Memory B cell (primary cell): Measurements from ENCODE around the gene ASIC1.

Source experiments
- ATAC-seq: fragments of 150-1000 bp; cut with Tn5 transposase; 2 replicates; pipeline ENCODE4 v1.10.0; 2021; ENCODE audit warnings: low read depth, mild to moderate bottlenecking, moderate library complexity
- DNase-seq, 2 donors: peaks; one replicate each; pipeline ENCODE4 v3.0.0; 2022; ENCODE audit warnings: low spot score in 2 of 2
- H3K27ac Mint-ChIP-seq: one replicate; pipeline ENCODE4 v1.8.0; 2022; ENCODE audit warnings: mild to moderate bottlenecking, moderate library complexity, mixed read lengths
- H3K27me3 Mint-ChIP-seq: one replicate; pipeline ENCODE4 v1.8.0; 2022; ENCODE audit warnings: mixed read lengths
- H3K36me3 Mint-ChIP-seq: one replicate; pipeline ENCODE4 v1.8.0; 2022; ENCODE audit warnings: mild to moderate bottlenecking, mixed read lengths
- H3K4me1 Mint-ChIP-seq: one replicate; pipeline ENCODE4 v1.8.0; 2022; ENCODE audit warnings: mixed read lengths
- H3K4me3 Mint-ChIP-seq: one replicate; pipeline ENCODE4 v1.8.0; 2022; ENCODE audit warnings: mild to moderate bottlenecking, moderate library complexity, mixed read lengths
- H3K9me3 Mint-ChIP-seq: one replicate; pipeline ENCODE4 v1.8.0; 2022; ENCODE audit warnings: mixed read lengths

The ASIC1 gene

DNA sequence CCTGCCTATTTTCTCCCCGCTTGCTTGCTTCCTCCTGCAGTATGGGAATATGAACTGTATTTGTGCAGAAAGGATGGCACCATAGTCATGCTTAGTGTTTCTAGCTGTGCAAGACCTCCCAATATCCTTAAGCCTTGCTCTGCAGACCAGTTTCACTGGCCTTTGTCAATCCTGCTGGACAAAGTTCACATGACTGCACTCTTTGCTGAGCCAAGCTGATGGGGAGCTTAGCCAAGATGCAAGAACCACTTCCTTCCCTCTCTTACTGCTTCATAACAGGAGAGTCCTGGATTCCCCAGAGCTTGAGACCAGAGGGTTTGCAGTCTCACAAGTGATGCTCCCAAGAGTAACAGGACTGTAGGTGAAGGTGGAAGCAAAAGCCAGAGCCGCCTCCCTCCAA, 3.8 kb downstream of the ASIC1 start:
- Mint-ChIP-seq H3K36me3 (no peaks in the 10 kb centered on the region), H3K4me1 (peaks cover 9% of the 10 kb centered on the region), H3K27me3 (peaks cover 31% of the 10 kb centered on the region), H3K27ac (no peak overlapping the region), H3K4me3 (no peak overlapping the region), H3K9me3 (no peaks in the 10 kb centered on the region)
- no peak for ATAC-seq
- DNase-seq: no peak

DNA sequence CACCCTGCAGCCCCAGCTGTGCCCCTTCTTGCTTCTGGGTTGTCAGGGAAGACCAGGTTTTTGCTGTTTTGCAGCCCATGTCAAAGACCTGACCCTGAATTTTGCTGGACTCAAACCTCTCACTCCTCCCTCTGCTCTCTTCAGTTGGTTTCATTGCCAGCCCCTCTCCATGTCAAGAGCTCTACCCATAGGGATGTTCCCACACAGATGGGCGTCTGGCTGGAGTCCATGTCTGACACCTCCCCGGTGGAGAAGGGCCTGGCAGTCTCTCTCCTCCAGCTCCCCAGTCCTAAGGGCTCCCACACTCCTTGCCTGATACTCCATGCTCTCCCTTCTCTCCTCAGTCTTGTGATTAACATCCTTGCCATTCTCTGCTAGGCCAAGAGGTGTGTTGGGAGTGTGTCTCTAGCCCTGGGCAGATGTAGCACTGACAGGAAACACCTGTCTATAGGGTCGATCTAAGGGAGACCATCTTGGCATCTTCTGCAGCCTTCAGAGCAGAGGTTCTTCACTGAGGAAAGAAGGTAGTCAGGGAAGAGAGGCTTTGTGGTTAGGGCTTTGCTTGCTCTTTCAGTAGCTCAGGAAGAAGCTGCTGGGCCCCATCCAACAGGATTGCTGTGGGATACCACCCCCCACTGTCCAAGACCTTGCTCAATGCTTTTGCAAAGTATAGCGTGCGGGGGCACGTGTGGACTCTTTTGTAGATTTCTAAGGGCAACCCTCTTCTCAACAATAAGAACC, 4.7 kb downstream of the ASIC1 start:
- peaks cover 1% of the 10 kb centered on the region for H3K4me1 Mint-ChIP-seq
- H3K9me3 Mint-ChIP-seq: no peaks in the 10 kb centered on the region
- DNase-seq (no peak), ATAC-seq (no peak)
- H3K4me3 Mint-ChIP-seq: no peak overlapping the region
- H3K27ac Mint-ChIP-seq: no peak overlapping the region
- peaks cover 24% of the 10 kb centered on the region for H3K27me3 Mint-ChIP-seq
- H3K36me3 Mint-ChIP-seq: no peaks in the 10 kb centered on the region

- no peaks in the 10 kb centered on the region for H3K9me3 Mint-ChIP-seq
- H3K27me3 Mint-ChIP-seq: peaks cover 23% of the 10 kb centered on the region
- no peaks in the 10 kb centered on the region for H3K36me3 Mint-ChIP-seq
- no peaks in the 10 kb centered on the region for H3K4me1 Mint-ChIP-seq
- no peak overlapping the region for H3K27ac Mint-ChIP-seq
- H3K4me3 Mint-ChIP-seq: no peak overlapping the region
- DNase-seq: no peak
- ATAC-seq: no peak
Observed at GRCh38 chr12:50062728-50063460, 5.5 kb downstream of the ASIC1 start.

DNA sequence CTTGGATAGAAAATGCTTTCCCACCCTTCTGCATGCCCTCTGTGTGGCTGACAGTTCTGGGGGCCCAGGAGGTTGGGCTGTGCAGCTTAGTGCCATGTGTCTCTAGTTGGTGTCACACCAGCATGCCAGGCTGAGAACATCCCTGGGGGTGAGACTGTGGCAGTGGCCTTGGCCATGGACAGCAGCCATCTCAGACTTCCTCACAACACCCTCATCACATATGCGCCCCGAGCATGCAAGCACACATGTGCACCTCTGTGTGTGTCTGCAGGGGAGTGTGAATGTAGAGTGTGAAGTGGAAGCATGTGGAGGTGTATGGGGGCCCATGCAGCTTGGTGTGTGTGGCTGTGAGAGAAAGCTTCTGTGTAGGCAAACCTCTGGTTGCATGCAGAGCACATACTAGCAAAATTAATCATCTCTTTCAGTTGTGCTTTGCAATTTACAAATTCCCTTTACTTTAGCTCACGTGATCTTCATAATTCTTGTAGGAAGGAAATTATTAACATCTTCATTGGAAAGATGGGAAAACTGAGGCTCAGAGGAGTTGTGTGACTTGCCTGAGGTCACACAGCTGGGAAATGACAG, 8.4 kb downstream of the ASIC1 start:
- Mint-ChIP-seq H3K27ac (no peak overlapping the region), H3K4me3 (no peak overlapping the region), H3K27me3 (peaks cover 16% of the 10 kb centered on the region), H3K36me3 (no peaks in the 10 kb centered on the region), H3K4me1 (peaks cover 7% of the 10 kb centered on the region), H3K9me3 (no peaks in the 10 kb centered on the region)
- ATAC-seq (no peak), DNase-seq (no peak)

GRCh38 chr12:50066402-50066801, 9.0 kb downstream of the ASIC1 start:
- DNase-seq (no peak), ATAC-seq (peak; percentile 37)
- Mint-ChIP-seq H3K4me1 (peaks cover 7% of the 10 kb centered on the region), H3K27me3 (peaks cover 11% of the 10 kb centered on the region), H3K27ac (no peak overlapping the region), H3K9me3 (no peaks in the 10 kb centered on the region), H3K4me3 (no peak overlapping the region), H3K36me3 (no peaks in the 10 kb centered on the region)

GRCh38 chr12:50069069-50069468, 11.7 kb downstream of the ASIC1 start:
- H3K4me3 Mint-ChIP-seq: no peak overlapping the region
- no peaks in the 10 kb centered on the region for H3K9me3 Mint-ChIP-seq
- DNase-seq (no peak), ATAC-seq (no peak)
- peaks cover 7% of the 10 kb centered on the region for H3K4me1 Mint-ChIP-seq
- H3K27ac Mint-ChIP-seq: no peak overlapping the region
- no peaks in the 10 kb centered on the region for H3K36me3 Mint-ChIP-seq
- peaks cover 7% of the 10 kb centered on the region for H3K27me3 Mint-ChIP-seq

- Mint-ChIP-seq H3K4me3 (no peak overlapping the region), H3K27ac (no peak overlapping the region), H3K4me1 (peaks cover 7% of the 10 kb centered on the region), H3K9me3 (no peaks in the 10 kb centered on the region), H3K27me3 (peaks cover 6% of the 10 kb centered on the region), H3K36me3 (no peaks in the 10 kb centered on the region)
- DNase-seq (no peak), ATAC-seq (no peak)
Observed at GRCh38 chr12:50069539-50069938, 12.1 kb downstream of the ASIC1 start.

- Mint-ChIP-seq H3K9me3 (no peaks in the 10 kb centered on the region), H3K4me1 (peaks cover 9% of the 10 kb centered on the region), H3K4me3 (no peak overlapping the region), H3K27ac (no peak overlapping the region), H3K27me3 (peaks cover 6% of the 10 kb centered on the region), H3K36me3 (no peaks in the 10 kb centered on the region)
- DNase-seq (peak; percentile 62 to 69), ATAC-seq (peak; percentile 63)
Observed at GRCh38 chr12:50070314-50071060, 13.1 kb downstream of the ASIC1 start.

GRCh38 chr12:50072198-50072907, 15.0 kb downstream of the ASIC1 start:
- Mint-ChIP-seq H3K36me3 (no peaks in the 10 kb centered on the region), H3K27me3 (peaks cover 6% of the 10 kb centered on the region), H3K27ac (no peak overlapping the region), H3K9me3 (no peaks in the 10 kb centered on the region), H3K4me3 (no peak overlapping the region), H3K4me1 (peaks cover 9% of the 10 kb centered on the region)
- DNase-seq (no peak), ATAC-seq (no peak)

DNA sequence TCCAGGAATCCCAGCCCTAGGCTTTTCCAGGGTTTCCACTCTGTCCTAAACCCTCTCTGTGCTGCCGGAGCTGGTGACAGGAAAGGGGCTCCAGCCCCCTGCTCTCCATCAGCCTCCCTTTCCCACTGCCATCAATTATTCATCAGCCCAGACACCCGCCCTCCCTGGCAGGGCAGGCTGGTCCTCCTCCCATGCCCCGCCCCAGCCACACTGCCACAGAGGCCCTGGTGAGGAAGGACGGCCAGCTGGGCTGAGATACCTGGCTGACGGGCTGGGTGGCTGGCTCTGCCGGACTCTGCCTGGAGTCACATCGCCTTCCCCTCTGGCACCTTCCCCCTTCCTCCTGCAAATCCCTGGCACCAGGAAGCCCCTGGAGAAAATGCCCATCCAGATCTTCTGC, 15.8 kb downstream of the ASIC1 start:
- DNase-seq (no peak), ATAC-seq (no peak)
- H3K9me3 Mint-ChIP-seq: no peaks in the 10 kb centered on the region
- no peak overlapping the region for H3K27ac Mint-ChIP-seq
- peaks cover 9% of the 10 kb centered on the region for H3K4me1 Mint-ChIP-seq
- H3K4me3 Mint-ChIP-seq: no peak overlapping the region
- H3K36me3 Mint-ChIP-seq: no peaks in the 10 kb centered on the region
- H3K27me3 Mint-ChIP-seq: peaks cover 6% of the 10 kb centered on the region

GRCh38 chr12:50073712-50074111, 16.3 kb downstream of the ASIC1 start:
- no peaks in the 10 kb centered on the region for H3K36me3 Mint-ChIP-seq
- H3K9me3 Mint-ChIP-seq: no peaks in the 10 kb centered on the region
- H3K27ac Mint-ChIP-seq: no peak overlapping the region
- peaks cover 9% of the 10 kb centered on the region for H3K4me1 Mint-ChIP-seq
- DNase-seq: no peak
- peaks cover 7% of the 10 kb centered on the region for H3K27me3 Mint-ChIP-seq
- no peak overlapping the region for H3K4me3 Mint-ChIP-seq
- ATAC-seq: no peak

- peak; percentile 81 to 87 for DNase-seq
- Mint-ChIP-seq H3K27me3 (peaks cover 7% of the 10 kb centered on the region), H3K4me3 (no peak overlapping the region), H3K27ac (no peak overlapping the region), H3K9me3 (no peaks in the 10 kb centered on the region), H3K36me3 (no peaks in the 10 kb centered on the region), H3K4me1 (peaks cover 7% of the 10 kb centered on the region)
- peak; percentile 93 for ATAC-seq
Observed at GRCh38 chr12:50074936-50075807, 17.8 kb downstream of the ASIC1 start.

- Mint-ChIP-seq H3K27me3 (peaks cover 7% of the 10 kb centered on the region), H3K9me3 (no peaks in the 10 kb centered on the region), H3K4me3 (no peak overlapping the region), H3K27ac (no peak overlapping the region), H3K36me3 (no peaks in the 10 kb centered on the region), H3K4me1 (peaks cover 3% of the 10 kb centered on the region)
- DNase-seq: no peak
- ATAC-seq: no peak
Observed at GRCh38 chr12:50075808-50076170, 18.4 kb downstream of the ASIC1 start.
